ENCODE measurements around the gene PGAM1. TPM values are rescaled to one million over a fixed set of nuclear protein-coding genes. Genes with fewer than 3 reads are reported as not detected.

Gene PGAM1
- total RNA-seq, 4 donors from 2014 or later = 157 to 269 (median 191) TPM

DNA sequence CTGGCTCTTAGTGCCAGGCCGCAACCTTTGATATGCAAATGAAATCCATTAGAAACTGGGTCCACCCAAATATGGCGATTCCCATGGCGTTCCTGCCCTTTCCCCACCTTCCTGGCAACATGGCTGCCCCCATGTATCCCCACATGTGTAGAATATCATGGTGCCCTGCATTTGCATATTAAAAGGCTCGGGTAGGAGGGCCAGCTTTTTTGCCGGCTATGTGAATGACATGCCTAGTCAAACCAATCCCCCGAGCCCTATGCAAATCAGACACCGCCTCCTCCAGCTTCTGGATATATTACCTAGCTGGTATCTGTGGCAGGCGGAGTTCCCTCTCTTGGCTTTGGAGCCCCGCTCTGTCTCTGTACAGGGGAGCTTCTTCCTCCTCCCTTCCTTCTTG, 53.9 kb downstream of the PGAM1 start:
- Histone ChIP-seq H3K27me3 (no peaks in the 10 kb centered on the region), H3K27ac (no peak overlapping the region), H3K4me3 (replicated peaks in 1 of 3) (no peak overlapping the region), H3K9me3 (no peaks in the 10 kb centered on the region), H3K36me3 (peaks cover 41 to 48% of the 10 kb centered on the region in 2 donors), H3K4me1 (no peaks in the 10 kb centered on the region)
- DNase-seq = no peak
- TF ChIP-seq POLR2A (IDR thresholded peaks at IDR 0.05) = no peak
- TF ChIP-seq, protein P1, sequence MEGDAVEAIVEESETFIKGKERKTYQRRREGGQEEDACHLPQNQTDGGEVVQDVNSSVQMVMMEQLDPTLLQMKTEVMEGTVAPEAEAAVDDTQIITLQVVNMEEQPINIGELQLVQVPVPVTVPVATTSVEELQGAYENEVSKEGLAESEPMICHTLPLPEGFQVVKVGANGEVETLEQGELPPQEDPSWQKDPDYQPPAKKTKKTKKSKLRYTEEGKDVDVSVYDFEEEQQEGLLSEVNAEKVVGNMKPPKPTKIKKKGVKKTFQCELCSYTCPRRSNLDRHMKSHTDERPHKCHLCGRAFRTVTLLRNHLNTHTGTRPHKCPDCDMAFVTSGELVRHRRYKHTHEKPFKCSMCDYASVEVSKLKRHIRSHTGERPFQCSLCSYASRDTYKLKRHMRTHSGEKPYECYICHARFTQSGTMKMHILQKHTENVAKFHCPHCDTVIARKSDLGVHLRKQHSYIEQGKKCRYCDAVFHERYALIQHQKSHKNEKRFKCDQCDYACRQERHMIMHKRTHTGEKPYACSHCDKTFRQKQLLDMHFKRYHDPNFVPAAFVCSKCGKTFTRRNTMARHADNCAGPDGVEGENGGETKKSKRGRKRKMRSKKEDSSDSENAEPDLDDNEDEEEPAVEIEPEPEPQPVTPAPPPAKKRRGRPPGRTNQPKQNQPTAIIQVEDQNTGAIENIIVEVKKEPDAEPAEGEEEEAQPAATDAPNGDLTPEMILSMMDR (IDR thresholded peaks at IDR 0.05) = no peak
- intact Hi-C loops (cut with DNase I) = no loop called here
- WGBS, 2 donors = 87 to 90% methylated on average over 9 of the region's 9 CpGs

DNA sequence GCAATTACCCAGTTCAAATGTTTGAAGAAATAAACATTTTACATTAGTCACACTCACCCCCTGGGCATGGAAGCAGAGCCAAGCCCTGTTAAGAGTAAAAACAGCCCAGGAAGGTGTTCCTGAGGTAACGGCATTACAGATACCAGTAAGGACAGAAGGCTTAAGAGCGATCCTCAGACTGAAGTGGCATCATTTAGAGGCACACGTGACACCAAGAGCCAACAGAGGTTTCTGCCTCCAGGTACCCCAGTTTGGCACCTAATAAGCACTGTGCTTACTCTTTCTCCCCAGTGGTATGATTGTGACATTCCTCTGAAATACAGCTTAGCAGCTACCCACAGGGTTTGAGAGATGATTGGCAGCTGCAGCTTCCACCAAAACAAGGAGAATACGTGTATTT, 55.1 kb downstream of the PGAM1 start:
- Histone ChIP-seq H3K4me1 (no peaks in the 10 kb centered on the region), H3K27ac (no peak overlapping the region), H3K36me3 (peaks cover 41 to 43% of the 10 kb centered on the region in 2 donors), H3K27me3 (no peaks in the 10 kb centered on the region), H3K4me3 (replicated peaks in 1 of 3) (no peak overlapping the region), H3K9me3 (no peaks in the 10 kb centered on the region)
- intact Hi-C loops (cut with DNase I) = no loop called here
- TF ChIP-seq, protein P1 (IDR thresholded peaks at IDR 0.05) = no peak
- no peak for TF ChIP-seq POLR2A (IDR thresholded peaks at IDR 0.05)
- 69 to 72% methylated on average over 4 of the region's 4 CpGs for WGBS, 2 donors
- no peak for DNase-seq

DNA sequence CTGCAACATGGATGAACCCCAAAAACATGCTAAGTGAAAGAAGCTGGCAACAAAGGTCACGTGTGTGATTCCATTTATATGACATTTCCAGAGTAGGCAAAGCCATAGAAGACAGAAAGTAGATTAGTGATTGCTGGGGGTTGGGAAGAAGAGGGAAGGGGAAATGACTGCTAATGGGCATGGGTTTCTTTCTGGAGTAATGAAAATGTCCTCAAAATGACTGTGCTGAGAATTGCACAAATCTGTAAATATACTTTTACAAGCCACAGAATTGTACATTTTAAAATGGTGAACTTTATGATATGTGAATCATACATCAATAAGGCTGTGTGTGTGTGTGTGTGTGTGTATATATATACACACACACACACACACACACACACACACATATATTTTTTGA, 56.4 kb downstream of the PGAM1 start:
- H3K27me3 ChIP-seq = no peaks in the 10 kb centered on the region
- 88 to 89% methylated on average over 1 of the region's 1 CpG for WGBS, 2 donors
- no peak for DNase-seq
- peaks cover 28 to 30% of the 10 kb centered on the region in 2 donors for H3K36me3 ChIP-seq
- no peaks in the 10 kb centered on the region for H3K4me1 ChIP-seq
- intact Hi-C loops (cut with DNase I) = no loop called here
- no peak for TF ChIP-seq POLR2A (IDR thresholded peaks at IDR 0.05)
- no peaks in the 10 kb centered on the region for H3K9me3 ChIP-seq
- no peak overlapping the region for H3K27ac ChIP-seq
- no peak overlapping the region for H3K4me3 ChIP-seq (replicated peaks in 1 of 3)

Small RNAs within 50 kb of the gene (small RNA-seq; reads per million reads assigned to genes)
- gene RF00019 = not detected

Other genes with a start within 250 kb of the PGAM1 start
- under 1 TPM; under 0.01 to 0.78 (median 0.15) TPM for gene SLIT1, start 240.2 kb upstream of the PGAM1 start, total RNA-seq
- gene ARHGAP19, start 133.6 kb upstream of the PGAM1 start, total RNA-seq = 10 to 100 TPM in 1 of 4 donors, 1 to 10 TPM in 3; 7.0 to 11.0 (median 8.5) TPM
- 1 to 10 TPM; 5.3 to 8.7 (median 6.6) TPM for gene FRAT1, start 106.9 kb upstream of the PGAM1 start, total RNA-seq
- gene FRAT2, start 91.5 kb upstream of the PGAM1 start, total RNA-seq = 10 to 100 TPM; 19.5 to 23.2 (median 21.8) TPM
- 10 to 100 TPM in 3 of 4 donors, 1 to 10 TPM in 1; 8.3 to 27.4 (median 15.0) TPM for gene RRP12, start 24.9 kb upstream of the PGAM1 start, total RNA-seq
- gene EXOSC1, start 19.8 kb downstream of the PGAM1 start, total RNA-seq = 10 to 100 TPM; 23.6 to 51.1 (median 29.2) TPM
- 10 to 100 TPM; 36.1 to 52.5 (median 36.5) TPM for gene ZDHHC16, start 20.0 kb downstream of the PGAM1 start, total RNA-seq
- gene MMS19, start 72.2 kb downstream of the PGAM1 start, total RNA-seq = 10 to 100 TPM; 64.7 to 85.7 (median 75.2) TPM
- gene UBTD1, start 72.7 kb downstream of the PGAM1 start, total RNA-seq = 10 to 100 TPM in 3 of 4 donors, 1 to 10 TPM in 1; 7.8 to 27.8 (median 20.0) TPM
- not detected for gene ANKRD2, start 146.6 kb downstream of the PGAM1 start, total RNA-seq
- 1 to 10 TPM in 2 of 4 donors, under 1 TPM in 2; 0.67 to 4.5 (median 0.93) TPM for gene HOGA1, start 158.2 kb downstream of the PGAM1 start, total RNA-seq
- gene C10orf62, start 163.5 kb downstream of the PGAM1 start, total RNA-seq = 1 to 10 TPM in 2 of 4 donors, not detected in 2; 1.0 to 1.1 TPM
- 10 to 100 TPM in 2 of 4 donors, 1 to 10 TPM in 2; 4.6 to 18.9 (median 9.7) TPM for gene MORN4, start 207.3 kb downstream of the PGAM1 start, total RNA-seq
- gene PI4K2A, start 214.5 kb downstream of the PGAM1 start, total RNA-seq = 10 to 100 TPM; 19.9 to 31.3 (median 24.1) TPM

Measured in thyroid gland (tissue), 4 donors.